GM19023 (cell line): ENCODE data around the gene USP13.
"Not testable (repeated sequence)": the region's sequence is repeated elsewhere in the genome, so short reads cannot be mapped to it uniquely, and the experiment has no call there.

Experiments
- ATAC-seq: cut with Tn5 transposase; IDR thresholded peaks from one replicate; pipeline ENCODE4 v1.9.1; 2021; ENCODE audit warnings: mild to moderate bottlenecking, moderate library complexity; ENCODE audit not compliant: unreplicated experiment

The USP13 gene, protein sequence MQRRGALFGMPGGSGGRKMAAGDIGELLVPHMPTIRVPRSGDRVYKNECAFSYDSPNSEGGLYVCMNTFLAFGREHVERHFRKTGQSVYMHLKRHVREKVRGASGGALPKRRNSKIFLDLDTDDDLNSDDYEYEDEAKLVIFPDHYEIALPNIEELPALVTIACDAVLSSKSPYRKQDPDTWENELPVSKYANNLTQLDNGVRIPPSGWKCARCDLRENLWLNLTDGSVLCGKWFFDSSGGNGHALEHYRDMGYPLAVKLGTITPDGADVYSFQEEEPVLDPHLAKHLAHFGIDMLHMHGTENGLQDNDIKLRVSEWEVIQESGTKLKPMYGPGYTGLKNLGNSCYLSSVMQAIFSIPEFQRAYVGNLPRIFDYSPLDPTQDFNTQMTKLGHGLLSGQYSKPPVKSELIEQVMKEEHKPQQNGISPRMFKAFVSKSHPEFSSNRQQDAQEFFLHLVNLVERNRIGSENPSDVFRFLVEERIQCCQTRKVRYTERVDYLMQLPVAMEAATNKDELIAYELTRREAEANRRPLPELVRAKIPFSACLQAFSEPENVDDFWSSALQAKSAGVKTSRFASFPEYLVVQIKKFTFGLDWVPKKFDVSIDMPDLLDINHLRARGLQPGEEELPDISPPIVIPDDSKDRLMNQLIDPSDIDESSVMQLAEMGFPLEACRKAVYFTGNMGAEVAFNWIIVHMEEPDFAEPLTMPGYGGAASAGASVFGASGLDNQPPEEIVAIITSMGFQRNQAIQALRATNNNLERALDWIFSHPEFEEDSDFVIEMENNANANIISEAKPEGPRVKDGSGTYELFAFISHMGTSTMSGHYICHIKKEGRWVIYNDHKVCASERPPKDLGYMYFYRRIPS

DNA sequence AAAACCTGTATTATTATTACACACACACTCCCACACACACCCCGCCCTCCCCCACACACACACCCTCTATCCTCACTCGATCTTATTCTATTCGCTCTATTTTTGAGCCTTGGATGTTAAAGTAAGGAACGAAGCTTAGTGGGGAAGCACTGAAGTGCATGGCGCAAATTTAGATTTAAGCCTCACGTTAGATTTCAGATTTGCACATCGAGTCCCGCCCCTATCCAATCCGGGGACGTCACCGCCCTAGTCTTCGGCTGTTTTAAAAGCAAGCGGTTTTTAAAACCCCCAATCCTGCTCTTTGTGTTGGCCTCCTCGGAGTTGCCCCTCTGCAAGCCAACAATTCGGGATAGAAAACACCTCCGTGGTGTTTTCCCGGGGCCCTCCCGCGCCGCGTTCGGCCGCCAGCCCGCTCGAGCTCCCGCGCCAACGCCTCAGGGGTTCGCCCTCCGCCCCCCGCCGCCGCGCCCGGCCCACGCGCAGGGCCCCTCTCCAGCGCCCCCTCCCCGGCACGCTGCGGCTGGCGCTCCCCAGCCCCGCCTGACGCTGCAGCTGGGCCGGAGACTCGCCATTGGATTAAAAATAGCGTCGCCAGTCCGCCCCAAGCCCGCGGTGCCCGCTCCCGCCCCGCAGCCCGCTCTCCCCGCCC, at the start of gene USP13:
TSS of gene USP13 (plus strand) at position 594 of the 649 bp plus-strand sequence. CDS start 186 bp downstream, outside the sequence.
- ATAC-seq, result peak; percentile 69

DNA sequence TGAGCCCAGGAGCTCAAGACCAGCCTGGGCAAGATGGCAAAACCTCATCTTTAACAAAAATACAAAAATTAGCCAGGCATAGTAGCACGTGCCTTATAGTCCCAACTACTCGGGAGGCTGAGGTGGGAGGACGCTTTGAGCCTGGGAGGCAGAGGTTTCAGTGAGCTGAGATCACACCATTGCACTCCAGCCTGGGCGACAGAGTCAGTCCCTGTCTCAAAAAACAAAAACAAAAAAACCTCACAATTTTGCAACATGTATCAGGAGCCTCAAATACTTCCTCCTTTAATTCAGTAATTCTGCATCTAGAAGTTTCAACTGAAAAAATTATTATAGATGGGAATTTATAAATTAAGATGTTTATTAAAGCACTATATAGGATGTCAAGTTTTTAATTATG, 49.5 kb upstream of the USP13 start:
- no peak for ATAC-seq

DNA sequence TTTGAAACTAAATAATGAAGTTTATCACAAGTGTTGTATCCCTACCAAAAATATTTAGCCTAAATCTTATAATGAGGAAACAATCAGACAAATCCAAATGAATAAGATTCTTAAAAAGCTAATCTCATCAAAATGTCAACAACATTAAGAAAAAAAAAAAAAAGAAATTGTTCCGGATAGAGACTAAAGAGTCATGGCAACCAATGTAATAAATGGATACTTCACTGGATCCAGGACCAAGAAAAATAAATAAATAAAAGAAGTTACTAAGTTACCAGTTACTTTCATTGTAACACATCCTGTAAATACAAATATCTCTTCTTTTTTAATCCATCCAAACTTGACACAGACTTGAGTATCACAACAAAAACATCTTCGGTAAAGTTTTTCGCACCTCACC, 49.0 kb upstream of the USP13 start:
- ATAC-seq, result no peak

DNA sequence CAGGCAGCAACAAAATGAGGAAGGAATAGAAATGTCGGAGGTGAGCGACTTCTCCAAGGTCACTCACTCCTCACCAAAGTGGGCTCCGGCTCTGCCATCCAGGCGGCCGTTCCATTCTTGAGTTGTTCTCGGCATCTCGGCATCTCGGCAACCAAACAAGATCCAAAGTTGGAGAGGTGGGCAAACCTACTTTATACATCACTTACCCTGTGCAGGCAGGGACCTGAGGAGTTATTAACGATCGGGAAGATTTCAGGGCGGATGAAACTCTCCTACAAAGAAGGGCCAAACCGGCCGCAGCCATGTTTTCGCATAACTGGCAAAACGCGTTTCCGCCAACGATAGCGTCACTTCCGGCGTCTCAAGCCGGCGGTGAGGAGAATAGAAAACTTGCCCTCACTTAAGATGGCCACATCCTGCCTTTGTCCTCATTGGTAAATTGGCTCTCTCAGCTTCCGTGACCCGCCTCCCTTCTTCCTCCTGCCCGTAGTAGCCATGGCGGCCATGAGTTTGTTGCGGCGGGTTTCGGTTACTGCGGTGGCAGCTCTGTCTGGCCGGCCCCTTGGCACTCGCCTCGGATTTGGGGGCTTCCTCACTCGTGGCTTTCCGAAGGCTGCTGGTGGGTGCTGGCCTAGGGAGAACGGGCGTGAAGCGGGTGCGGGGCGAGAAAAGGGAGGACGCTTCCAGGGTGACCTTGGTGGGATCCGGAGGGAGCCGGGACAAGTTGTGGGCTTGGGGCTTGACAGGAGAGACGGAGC, 48.3 kb upstream of the USP13 start, which contains the start of the genes MRPL47 and NDUFB5:
TSS of gene MRPL47 (minus strand) at position 318 of the 758 bp plus-strand sequence. CDS start at position 304, 14 bp downstream.
TSS of gene NDUFB5 (plus strand) at position 474 of the 758 bp plus-strand sequence. CDS start at position 496, 22 bp downstream.
- ATAC-seq, result peak; percentile 99

DNA sequence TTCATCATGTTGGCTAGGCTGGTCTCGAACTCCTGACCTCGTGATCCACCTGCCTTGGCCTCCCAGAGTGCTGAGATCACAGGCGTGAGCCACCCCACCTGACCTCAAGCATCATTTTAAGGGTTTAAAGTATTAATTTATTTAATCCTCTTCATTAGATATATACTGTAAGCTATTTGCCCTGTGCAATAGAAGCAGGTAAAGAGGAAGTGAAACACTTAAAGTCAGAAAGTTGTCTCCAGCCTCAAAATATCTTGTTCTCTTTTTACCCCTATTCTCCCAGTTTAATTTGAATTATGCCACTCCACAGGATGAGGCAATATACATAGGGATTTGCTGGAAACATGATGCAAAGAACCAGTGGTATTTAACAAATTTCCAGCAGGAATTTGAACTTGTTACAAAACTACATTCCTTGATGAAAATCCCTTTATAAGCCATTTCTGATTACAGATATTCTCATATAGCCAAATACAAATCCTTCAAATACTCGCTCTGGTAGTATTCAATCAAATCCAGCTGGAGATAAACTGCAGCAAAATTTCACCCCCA, 46.2 kb upstream of the USP13 start:
- no peak for ATAC-seq

DNA sequence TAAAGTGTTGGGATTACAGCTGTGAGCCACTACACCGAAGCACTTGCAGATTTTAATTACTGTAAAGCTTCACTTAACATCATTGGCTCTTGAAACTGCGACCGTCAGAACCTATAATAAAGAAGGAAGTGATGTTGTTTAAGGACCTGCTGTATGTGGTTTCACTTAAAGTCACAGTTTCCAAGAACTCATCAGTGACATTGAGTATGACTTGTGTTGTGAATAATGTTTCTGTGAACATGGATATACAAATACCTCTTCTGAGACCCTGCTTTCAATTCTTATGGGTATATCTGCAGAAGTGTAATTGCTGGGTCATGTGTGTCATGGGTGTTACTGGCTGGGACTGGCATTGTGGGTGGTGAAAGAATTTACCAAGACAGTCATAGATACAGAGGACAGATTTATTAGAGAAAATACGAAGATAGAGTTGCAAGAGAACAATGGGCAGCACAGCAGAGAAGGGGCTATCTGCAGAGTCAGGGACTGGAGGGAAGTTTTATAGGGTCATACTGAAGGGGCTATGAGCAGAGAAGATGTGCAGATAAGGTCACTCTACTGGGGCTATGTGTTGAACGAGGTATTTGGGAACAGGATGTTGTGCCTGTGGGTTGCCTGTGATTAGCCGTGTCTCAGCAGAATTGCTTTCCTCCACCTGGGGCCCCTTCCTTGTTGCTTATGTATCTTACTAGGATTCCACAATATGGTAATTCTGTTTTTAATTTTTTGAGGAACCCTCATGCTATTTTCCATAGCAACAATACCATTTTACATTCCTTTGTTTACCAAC, 43.7 kb upstream of the USP13 start:
- ATAC-seq, result peak; percentile 33

DNA sequence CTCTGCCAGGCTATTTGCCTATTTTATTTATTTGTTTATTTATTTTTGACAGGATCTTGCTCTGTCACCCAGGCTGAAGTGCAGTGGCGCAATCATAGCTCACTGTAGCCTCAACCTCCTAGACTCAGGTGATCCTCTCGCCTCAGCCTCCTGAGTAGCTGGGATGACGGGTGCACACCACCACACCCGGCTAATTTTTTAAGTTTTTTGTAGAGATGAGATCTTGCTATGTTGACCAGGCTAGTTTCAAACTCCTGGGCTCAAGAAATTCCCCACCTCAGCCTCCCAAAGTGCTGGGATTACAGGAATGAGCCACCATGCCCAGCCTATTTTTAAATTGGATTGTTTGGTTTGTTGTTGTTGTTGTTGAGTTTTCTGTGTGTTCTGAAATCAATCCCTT, 42.8 kb upstream of the USP13 start:
- no peak for ATAC-seq

DNA sequence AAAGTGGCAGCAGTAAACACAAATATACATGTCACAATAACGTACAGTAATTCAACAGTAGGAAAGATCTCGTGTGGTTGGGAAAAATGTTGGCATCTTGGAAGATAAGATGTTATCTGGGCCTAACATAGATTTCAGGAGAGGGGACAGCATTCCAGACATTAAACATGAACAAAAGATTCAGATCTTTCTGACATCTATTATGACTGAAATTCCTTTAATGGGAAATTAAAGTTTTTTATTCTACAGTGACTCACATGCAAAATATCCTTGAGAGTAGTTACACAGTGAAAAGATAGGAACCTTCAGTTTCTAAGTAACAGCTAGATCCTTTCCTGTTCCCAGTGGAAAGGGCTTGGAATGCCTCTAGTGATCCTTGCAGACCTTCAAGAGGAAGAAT, 39.0 kb upstream of the USP13 start:
- no peak for ATAC-seq

DNA sequence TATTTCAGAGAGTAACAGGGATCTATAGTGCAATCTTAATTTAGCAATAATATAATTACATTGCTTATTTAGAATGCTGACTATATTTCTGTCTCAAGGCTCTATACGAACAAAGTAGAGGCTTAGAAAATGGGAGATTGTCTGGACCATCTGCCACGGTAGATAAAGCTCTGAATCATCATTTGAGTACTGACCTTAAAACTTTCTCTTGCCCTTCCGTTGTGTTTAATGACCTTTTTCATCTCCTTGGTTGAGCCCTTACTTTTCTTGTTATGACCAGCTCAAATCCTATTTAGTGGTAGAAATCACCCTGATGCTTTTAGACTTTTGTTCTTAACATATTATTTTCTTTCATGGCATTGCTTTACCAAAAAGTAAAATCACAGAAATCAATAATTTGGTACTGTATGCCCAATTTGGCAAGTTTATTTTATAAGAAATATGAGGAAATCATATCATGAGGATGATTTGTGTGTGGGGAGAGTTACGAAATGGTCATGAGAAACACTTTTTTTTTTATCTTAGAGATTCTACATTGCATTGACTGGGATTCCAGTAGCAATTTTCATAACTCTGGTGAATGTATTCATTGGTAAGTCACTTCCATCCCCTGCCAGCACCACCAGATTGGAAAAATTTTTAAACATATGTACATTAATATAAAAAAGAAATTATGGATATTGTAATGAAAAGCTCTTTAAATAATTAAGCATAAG, 37.2 kb upstream of the USP13 start:
- no peak for ATAC-seq

DNA sequence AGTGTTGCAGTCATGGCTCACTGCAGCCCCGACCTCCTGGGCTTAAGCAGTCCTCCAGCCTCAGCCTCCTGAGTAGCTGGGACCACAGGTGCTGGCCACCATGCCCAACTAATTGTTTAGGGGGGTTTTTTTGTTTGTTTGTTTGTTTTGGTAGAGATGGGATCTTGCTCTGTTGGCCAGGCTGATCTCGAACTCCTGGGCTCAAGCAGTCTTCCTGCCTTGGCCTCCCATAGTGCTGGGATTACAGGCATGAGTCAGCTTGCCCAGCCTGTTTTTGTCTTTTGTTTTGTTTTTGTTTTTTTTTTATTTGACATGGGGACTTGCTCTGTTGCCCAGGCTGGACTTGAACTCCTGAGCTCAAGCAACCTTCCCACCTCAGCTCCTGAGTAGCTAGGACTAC, 30.8 kb upstream of the USP13 start:
- no peak for ATAC-seq

DNA sequence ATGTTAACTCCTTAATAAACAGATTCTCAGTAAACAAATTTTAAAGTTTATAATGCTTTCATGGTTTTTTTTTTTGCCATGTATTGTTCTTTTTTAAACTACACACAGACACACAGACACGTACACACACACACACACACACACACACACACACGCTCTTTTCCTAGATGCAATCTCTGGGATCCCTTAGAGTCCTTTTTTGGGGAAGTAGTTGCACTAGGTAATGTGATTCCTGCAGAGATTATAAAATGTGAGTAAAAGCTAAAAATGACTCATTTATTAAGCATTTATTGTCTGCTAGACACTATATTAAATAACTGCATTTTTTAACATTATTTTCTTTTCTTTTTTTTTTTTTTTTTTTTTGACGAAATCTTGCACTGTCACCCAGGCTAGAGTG, 28.4 kb upstream of the USP13 start:
- no peak for ATAC-seq

DNA sequence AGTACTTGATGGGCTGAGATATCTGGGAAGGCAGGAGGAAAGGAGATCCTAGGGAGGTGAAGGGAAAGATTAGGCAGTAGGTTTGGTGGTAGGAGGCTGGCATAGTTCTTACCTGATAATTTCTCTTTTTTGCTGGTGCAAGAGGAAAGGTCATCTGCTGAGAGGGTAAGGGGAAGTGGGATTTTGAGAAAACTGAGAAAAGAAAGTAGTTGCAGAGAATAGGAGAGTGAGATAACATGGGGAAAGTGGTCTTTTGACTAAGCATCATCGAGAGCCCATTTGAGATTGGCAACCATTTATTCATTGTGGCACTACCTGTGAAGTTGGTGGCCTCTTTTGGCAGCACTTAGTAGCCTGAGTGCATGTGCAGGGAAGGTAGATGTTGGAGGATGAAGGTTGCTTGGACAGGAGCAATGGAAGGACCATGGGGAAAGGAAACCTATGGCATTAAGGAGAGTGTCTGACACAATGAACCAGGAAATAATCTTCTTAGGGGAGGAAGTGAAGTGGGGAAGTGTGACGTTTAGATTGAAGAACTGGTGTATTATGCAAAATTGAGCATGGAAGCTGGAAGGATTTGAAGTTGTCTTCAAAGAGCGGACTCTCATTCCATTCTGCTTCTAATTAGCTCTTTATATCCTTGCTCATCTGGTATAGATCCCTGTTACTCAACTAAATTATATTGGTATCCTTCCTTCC, 21.9 kb upstream of the USP13 start:
- ATAC-seq, result no peak

DNA sequence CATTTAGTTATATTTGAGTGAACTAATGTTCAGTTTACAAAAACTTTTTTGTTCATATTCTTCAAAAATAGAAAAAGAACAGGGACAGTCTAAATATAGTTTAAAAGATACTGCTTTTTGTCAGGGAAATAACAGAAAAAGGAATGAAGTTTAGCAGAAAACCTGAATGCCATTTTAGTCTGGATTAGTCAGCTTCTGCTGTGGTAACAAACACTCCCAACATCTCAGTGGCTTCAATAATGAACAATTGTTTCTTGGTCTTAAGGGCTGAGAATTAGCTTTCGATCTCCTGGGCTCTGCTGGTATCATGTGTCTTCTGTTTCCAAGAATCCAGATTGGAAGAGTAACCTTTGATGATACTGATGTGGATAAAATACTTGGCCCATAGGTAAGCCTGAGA, 12.4 kb upstream of the USP13 start:
- ATAC-seq, result no peak

DNA sequence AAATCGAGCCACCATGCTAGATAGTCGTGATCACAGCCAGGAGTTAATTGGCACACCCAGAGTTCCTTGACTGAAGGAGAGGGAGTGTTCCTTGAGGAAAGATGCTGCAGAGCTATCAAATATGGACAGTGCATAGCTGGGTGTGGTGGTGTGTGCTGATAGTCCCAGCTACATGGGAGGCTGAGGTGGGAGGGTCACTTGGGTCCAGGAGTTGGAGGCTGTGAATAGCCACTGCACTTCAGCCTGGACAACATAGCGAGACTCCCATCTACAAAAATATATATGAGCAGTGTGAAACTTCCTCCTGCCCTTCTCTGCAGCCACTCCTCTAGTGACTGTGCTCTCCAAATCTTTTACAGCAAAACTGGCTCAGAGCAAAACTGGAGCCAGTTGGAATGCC, 10.0 kb upstream of the USP13 start:
- ATAC-seq, result no peak

DNA sequence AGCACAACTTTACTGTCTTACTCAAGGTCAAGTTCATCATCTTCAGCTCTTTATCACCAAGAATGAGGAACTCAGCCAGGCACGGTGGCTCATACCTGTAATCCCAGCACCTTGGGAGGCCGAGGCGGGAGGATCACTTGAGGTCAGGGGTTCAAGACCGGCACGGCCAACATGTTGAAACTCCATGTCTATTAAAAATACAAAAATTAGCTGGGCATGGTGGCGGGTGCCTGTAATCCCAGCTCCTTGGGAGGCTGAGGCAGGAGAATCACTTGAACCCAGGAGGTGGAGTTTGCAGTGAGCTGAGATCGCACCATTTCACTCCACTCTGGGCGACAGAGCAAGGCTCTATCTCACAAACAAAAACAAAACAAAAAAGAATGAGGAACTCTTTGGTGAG, 9.0 kb upstream of the USP13 start:
- ATAC-seq, result not testable (repeated sequence)

DNA sequence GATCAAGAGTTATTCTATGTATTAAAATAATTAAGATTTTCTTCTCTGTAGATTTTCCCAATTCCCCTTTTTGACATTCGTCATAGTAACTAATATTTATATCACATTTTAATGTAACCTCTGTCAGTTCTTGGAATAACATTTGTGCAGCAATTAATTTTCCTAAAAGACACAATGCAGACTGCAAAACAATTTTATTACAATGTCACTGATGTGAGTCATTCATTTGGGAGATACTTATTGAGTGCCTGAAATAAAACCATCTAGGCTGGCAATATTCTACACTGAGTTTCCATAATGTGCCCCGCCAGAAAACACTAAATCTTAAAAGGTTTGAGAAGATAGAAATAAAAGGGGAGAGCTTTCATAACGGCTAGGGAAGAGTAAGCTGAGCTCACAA, 6.7 kb upstream of the USP13 start:
- ATAC-seq, result no peak

DNA sequence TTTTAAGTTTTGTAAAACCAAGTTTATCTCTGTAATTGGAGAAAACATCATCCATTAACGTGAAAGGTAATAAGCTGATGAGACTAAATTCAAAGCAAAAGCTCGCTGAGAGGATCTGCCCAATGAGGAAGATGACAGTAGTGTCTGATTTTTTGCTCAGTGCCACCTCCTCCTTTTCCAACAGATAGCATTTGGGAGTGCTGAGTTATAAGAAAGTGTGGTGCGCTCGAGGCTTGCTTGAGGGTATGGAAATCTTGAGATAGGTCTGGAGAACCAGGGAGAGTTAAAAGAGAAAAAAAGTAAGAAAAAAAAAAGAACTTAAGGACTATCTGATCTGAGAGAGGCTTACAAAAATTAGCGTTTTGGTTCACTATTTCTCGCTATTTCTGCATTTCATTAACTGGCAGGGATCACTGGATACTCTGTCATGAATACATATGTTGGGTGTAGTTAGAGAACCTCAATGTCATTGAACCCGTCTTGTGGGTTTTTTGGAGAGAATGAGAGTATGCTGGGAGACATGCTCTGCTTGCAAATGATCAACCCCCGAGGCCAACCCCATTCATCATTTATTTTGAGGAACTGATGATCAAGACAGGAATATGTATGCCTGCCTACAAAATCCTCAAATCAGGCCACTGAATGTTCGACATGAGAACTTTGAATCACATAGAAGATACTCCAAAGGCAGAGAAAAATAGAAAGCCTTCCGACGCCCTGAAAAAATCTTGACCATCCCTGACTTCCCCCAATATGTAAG, 973 bp upstream of the USP13 start:
- no peak for ATAC-seq
